Rectal smooth muscle tissue (tissue), 1 donor: ENCODE data around the gene RAB9A.
"Not testable (repeated sequence)": the region's sequence is repeated elsewhere in the genome, so short reads cannot be mapped to it uniquely, and the experiment has no call there.

Source experiments
- H3K27ac ChIP-seq: one replicate; pipeline ENCODE4 v1.7.0; 2013; ENCODE audit warnings: low read depth, low read length, inconsistent platforms
- H3K27me3 ChIP-seq: one replicate; pipeline ENCODE4 v1.7.0; 2013; ENCODE audit warnings: low read length; ENCODE audit not compliant: control insufficient read depth, insufficient read depth
- H3K36me3 ChIP-seq: one replicate; pipeline ENCODE4 v1.7.0; 2013; ENCODE audit warnings: low read length; ENCODE audit not compliant: control insufficient read depth, insufficient read depth
- H3K4me1 ChIP-seq: one replicate; pipeline ENCODE4 v1.7.0; 2013; ENCODE audit warnings: low read length; ENCODE audit not compliant: control insufficient read depth, insufficient read depth
- H3K4me3 ChIP-seq: one replicate; pipeline ENCODE4 v1.7.0; 2013; ENCODE audit warnings: low read length
- H3K9ac ChIP-seq: one replicate; pipeline ENCODE4 v1.7.0; 2013; ENCODE audit warnings: low read length

The RAB9A gene

GRCh38 chrX:13655674-13656073, 33.3 kb upstream of the RAB9A start:
- no peak overlapping the region for H3K9ac ChIP-seq
- H3K4me3 ChIP-seq = no peak overlapping the region
- H3K36me3 ChIP-seq = no peaks in the 10 kb centered on the region
- no peaks in the 10 kb centered on the region for H3K27me3 ChIP-seq
- peaks cover 5% of the 10 kb centered on the region for H3K4me1 ChIP-seq
- no peak overlapping the region for H3K27ac ChIP-seq

- no peak overlapping the region for H3K9ac ChIP-seq
- H3K27ac ChIP-seq = peak overlapping the region; percentile 38
- no peaks in the 10 kb centered on the region for H3K36me3 ChIP-seq
- no peak overlapping the region for H3K4me3 ChIP-seq
- H3K27me3 ChIP-seq = no peaks in the 10 kb centered on the region
- H3K4me1 ChIP-seq = peaks cover 8% of the 10 kb centered on the region
Observed at GRCh38 chrX:13658602-13659001, 30.3 kb upstream of the RAB9A start.

- H3K36me3 ChIP-seq = no peaks in the 10 kb centered on the region
- H3K27me3 ChIP-seq = no peaks in the 10 kb centered on the region
- no peak overlapping the region for H3K4me3 ChIP-seq
- H3K9ac ChIP-seq = no peak overlapping the region
- peaks cover 4% of the 10 kb centered on the region for H3K4me1 ChIP-seq
- H3K27ac ChIP-seq = peak overlapping the region; percentile 38
Observed at GRCh38 chrX:13659063-13659462, 29.9 kb upstream of the RAB9A start.

- no peaks in the 10 kb centered on the region for H3K27me3 ChIP-seq
- no peak overlapping the region for H3K9ac ChIP-seq
- H3K4me1 ChIP-seq = peaks cover 4% of the 10 kb centered on the region
- no peak overlapping the region for H3K4me3 ChIP-seq
- H3K27ac ChIP-seq = peak overlapping the region; percentile 60
- no peaks in the 10 kb centered on the region for H3K36me3 ChIP-seq
Observed at GRCh38 chrX:13661735-13662288, 27.1 kb upstream of the RAB9A start.

GRCh38 chrX:13662355-13662791, 26.6 kb upstream of the RAB9A start:
- no peaks in the 10 kb centered on the region for H3K27me3 ChIP-seq
- H3K27ac ChIP-seq = peak overlapping the region; percentile 60
- H3K36me3 ChIP-seq = no peaks in the 10 kb centered on the region
- no peak overlapping the region for H3K9ac ChIP-seq
- no peak overlapping the region for H3K4me3 ChIP-seq
- H3K4me1 ChIP-seq = peaks cover 4% of the 10 kb centered on the region

- Histone ChIP-seq H3K27me3 (no peaks in the 10 kb centered on the region), H3K4me1 (peaks cover 4% of the 10 kb centered on the region), H3K27ac (no peak overlapping the region), H3K4me3 (no peak overlapping the region), H3K9ac (no peak overlapping the region), H3K36me3 (no peaks in the 10 kb centered on the region)
Observed at GRCh38 chrX:13664020-13664419, 24.9 kb upstream of the RAB9A start.

- H3K4me3 ChIP-seq = no peak overlapping the region
- no peak overlapping the region for H3K9ac ChIP-seq
- H3K27me3 ChIP-seq = no peaks in the 10 kb centered on the region
- no peak overlapping the region for H3K27ac ChIP-seq
- H3K4me1 ChIP-seq = peaks cover 4% of the 10 kb centered on the region
- no peaks in the 10 kb centered on the region for H3K36me3 ChIP-seq
Observed at GRCh38 chrX:13666836-13667235, 22.1 kb upstream of the RAB9A start.

GRCh38 chrX:13667919-13668318, 21.0 kb upstream of the RAB9A start:
- no peaks in the 10 kb centered on the region for H3K27me3 ChIP-seq
- H3K4me1 ChIP-seq = peaks cover 3% of the 10 kb centered on the region
- no peak overlapping the region for H3K9ac ChIP-seq
- H3K27ac ChIP-seq = no peak overlapping the region
- no peaks in the 10 kb centered on the region for H3K36me3 ChIP-seq
- no peak overlapping the region for H3K4me3 ChIP-seq

- H3K36me3 ChIP-seq = no peaks in the 10 kb centered on the region
- no peaks in the 10 kb centered on the region for H3K4me1 ChIP-seq
- no peak overlapping the region for H3K4me3 ChIP-seq
- no peak overlapping the region for H3K9ac ChIP-seq
- no peak overlapping the region for H3K27ac ChIP-seq
- no peaks in the 10 kb centered on the region for H3K27me3 ChIP-seq
Observed at GRCh38 chrX:13669246-13669737, 19.6 kb upstream of the RAB9A start.

GRCh38 chrX:13669755-13670154, 19.2 kb upstream of the RAB9A start:
- H3K9ac ChIP-seq = not testable (repeated sequence)

GRCh38 chrX:13670197-13670596, 18.7 kb upstream of the RAB9A start:
- no peaks in the 10 kb centered on the region for H3K27me3 ChIP-seq
- H3K9ac ChIP-seq = no peak overlapping the region
- no peak overlapping the region for H3K27ac ChIP-seq
- no peaks in the 10 kb centered on the region for H3K36me3 ChIP-seq
- H3K4me3 ChIP-seq = no peak overlapping the region
- no peaks in the 10 kb centered on the region for H3K4me1 ChIP-seq

More at GRCh38 chrX:13669755-13670154, 19.2 kb upstream of the RAB9A start:
- not testable (repeated sequence) for H3K36me3 ChIP-seq, H3K27me3 ChIP-seq, H3K4me3 ChIP-seq, H3K27ac ChIP-seq, H3K4me1 ChIP-seq

- Histone ChIP-seq H3K4me3 (no peak overlapping the region), H3K9ac (no peak overlapping the region), H3K27me3 (no peaks in the 10 kb centered on the region), H3K4me1 (no peaks in the 10 kb centered on the region), H3K27ac (no peak overlapping the region), H3K36me3 (no peaks in the 10 kb centered on the region)
Observed at GRCh38 chrX:13673016-13673415, 15.9 kb upstream of the RAB9A start.

- H3K4me1 ChIP-seq = no peaks in the 10 kb centered on the region
- H3K4me3 ChIP-seq = no peak overlapping the region
- no peaks in the 10 kb centered on the region for H3K27me3 ChIP-seq
- H3K9ac ChIP-seq = no peak overlapping the region
- no peak overlapping the region for H3K27ac ChIP-seq
- no peaks in the 10 kb centered on the region for H3K36me3 ChIP-seq
Observed at GRCh38 chrX:13676885-13677284, 12.0 kb upstream of the RAB9A start.
